ENCODE measurements around the gene TMX1. TPM values are rescaled to one million over a fixed set of nuclear protein-coding genes. Genes with fewer than 3 reads are reported as not detected.
A peak's percentile ranks its signal among the peaks of the same experiment; 100 is the strongest.

The TMX1 gene
- total and polyA plus RNA-seq, 11 donors, result 3.2 to 18.6 (median 8.9) TPM

DNA sequence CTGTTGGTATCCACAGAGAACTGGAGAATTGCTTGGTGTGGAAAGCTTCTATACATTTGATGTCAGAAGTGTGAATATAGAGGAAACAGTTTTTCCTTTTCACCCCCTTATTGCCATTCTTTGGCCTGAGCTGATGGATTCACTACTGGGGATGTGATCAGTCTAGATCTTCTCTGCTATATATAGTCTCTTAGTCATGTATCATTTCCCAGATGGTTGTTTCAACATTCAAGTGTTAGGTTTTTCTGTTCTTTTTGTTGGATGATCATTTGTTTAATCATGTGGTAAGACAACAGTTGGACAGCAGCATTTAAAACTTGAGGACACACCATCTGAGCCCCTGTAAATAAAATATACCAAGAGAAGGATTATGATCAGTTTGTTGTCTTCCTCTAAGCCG, 29.6 kb downstream of the TMX1 start:
- DNase-seq, result no peak
- no peak for ATAC-seq
- no peaks in the 10 kb centered on the region for H3K36me3 ChIP-seq
- H3K4me3 ChIP-seq, result no peak overlapping the region
- H3K4me1 ChIP-seq, result no peaks in the 10 kb centered on the region
- TF ChIP-seq, protein P1, sequence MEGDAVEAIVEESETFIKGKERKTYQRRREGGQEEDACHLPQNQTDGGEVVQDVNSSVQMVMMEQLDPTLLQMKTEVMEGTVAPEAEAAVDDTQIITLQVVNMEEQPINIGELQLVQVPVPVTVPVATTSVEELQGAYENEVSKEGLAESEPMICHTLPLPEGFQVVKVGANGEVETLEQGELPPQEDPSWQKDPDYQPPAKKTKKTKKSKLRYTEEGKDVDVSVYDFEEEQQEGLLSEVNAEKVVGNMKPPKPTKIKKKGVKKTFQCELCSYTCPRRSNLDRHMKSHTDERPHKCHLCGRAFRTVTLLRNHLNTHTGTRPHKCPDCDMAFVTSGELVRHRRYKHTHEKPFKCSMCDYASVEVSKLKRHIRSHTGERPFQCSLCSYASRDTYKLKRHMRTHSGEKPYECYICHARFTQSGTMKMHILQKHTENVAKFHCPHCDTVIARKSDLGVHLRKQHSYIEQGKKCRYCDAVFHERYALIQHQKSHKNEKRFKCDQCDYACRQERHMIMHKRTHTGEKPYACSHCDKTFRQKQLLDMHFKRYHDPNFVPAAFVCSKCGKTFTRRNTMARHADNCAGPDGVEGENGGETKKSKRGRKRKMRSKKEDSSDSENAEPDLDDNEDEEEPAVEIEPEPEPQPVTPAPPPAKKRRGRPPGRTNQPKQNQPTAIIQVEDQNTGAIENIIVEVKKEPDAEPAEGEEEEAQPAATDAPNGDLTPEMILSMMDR (IDR thresholded peaks at IDR 0.05), result no peak
- TF ChIP-seq POLR2A (IDR thresholded peaks at IDR 0.05), result no peak
- no peaks in the 10 kb centered on the region for H3K27me3 ChIP-seq
- 96 to 100% (median 99%) methylated on average over 1 of the region's 1 CpG for WGBS, 4 donors
- no peaks in the 10 kb centered on the region for H3K9me3 ChIP-seq
- intact Hi-C loops (cut with DNase I), result loop anchor here in 1 of 10 donors (10.0 kb wide), 1 partner anchor 705 kb away; no protein-coding TSS in a partner anchor
- H3K27ac ChIP-seq, result no peak overlapping the region

DNA sequence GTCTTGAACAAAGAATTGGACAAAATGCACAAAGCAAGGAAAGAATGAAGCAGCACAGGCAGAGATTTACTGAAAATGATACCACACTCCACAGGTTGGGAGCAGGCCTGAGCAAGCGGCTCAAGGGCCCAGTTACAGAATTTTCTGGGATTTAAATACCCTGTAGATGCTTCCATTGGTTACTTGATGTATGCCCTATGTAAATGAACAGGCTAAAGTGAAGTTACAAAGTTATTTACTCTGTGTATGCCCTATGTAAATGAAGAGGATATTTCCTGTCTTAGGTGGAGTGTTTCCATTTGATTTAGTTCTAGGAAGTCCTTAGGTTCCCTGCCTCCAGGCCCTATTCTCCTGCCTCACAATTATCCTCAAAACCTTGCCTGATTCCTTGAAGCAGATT, 36.6 kb downstream of the TMX1 start:
- H3K9me3 ChIP-seq, result no peaks in the 10 kb centered on the region
- intact Hi-C loops (cut with DNase I), result loop anchor here in 1 of 10 donors (10.0 kb wide), 1 partner anchor 698 kb away; no protein-coding TSS in a partner anchor
- no peak overlapping the region for H3K27ac ChIP-seq
- TF ChIP-seq, protein P1 (IDR thresholded peaks at IDR 0.05), result no peak
- no peak for TF ChIP-seq POLR2A (IDR thresholded peaks at IDR 0.05)
- H3K4me1 ChIP-seq, result peaks cover 0 to 4% (median 0%) of the 10 kb centered on the region in 12 donors
- no peaks in the 10 kb centered on the region for H3K36me3 ChIP-seq
- no peaks in the 10 kb centered on the region for H3K27me3 ChIP-seq
- ATAC-seq (no peak), DNase-seq (no peak)
- 94 to 100% (median 97%) methylated on average over 1 of the region's 1 CpG for WGBS, 4 donors
- H3K4me3 ChIP-seq, result no peak overlapping the region

DNA sequence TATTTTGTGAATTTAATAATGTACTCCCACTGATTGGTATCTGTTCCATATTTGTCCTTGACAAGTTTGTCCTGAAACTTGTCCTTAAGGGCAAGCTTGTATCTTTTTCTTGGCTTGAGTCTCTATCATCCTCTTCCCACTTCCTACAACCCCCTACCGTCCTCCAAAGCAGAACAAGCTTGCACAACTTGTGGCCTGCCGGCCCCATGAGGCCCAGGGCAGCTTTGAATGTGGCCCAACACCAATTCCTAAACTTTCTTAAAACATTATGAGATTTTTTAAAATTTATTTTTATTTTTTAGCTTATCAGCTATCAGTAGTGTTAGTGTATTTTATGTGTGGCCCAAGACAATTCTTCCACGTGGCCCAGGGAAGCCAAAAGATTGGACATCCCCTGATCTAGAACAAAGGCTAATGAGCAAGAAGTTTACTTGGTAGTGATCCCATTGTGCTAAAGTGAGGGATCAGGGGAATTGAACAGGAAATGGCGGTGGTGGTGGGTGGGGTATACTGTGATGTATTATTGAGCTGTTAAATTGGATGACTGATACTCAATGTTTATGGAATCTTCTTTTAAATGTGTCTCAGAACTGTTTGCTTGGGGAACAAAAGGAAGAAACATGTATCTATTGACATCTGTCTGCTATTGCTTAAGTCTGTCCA, 37.8 kb downstream of the TMX1 start:
- DNase-seq, result no peak
- intact Hi-C loops (cut with DNase I), result loop anchor here in 1 of 10 donors (10.0 kb wide), 1 partner anchor 697 kb away; no protein-coding TSS in a partner anchor
- Histone ChIP-seq H3K27ac (peak overlapping the region in 1 of 12 donors; percentile 48), H3K4me3 (no peak overlapping the region), H3K4me1 (peaks cover 0 to 4% (median 0%) of the 10 kb centered on the region in 12 donors), H3K27me3 (no peaks in the 10 kb centered on the region), H3K36me3 (no peaks in the 10 kb centered on the region), H3K9me3 (no peaks in the 10 kb centered on the region)
- ATAC-seq, result peak in 1 of 4 donors; percentile 41
- TF ChIP-seq POLR2A (IDR thresholded peaks at IDR 0.05), result no peak
- TF ChIP-seq, protein P1 (IDR thresholded peaks at IDR 0.05), result no peak
- 69 to 75% (median 70%) methylated on average over 4 of the region's 4 CpGs for WGBS, 4 donors

DNA sequence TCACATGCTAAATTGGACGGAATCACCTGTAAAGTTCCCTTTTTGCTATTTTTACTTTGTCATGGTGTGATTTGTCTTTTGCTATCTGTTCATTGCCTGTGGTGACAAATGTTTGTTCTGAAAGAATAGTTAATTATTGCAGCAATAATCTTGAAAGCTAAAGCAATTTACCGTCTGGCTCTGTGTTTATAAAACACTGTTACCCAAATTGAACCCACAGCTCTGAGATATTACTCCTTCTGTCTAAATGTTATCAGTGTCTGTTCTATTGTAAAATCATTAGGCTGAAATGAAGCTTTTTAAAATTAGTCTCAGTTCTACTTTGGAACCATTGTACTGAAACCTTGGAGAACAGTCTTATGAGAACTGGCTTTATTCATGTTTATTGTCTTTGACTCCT, 42.5 kb downstream of the TMX1 start:
- no peaks in the 10 kb centered on the region for H3K36me3 ChIP-seq

More for the DNA sequence above, 42.5 kb downstream of the TMX1 start:
- WGBS, 4 donors, result 57 to 90% (median 75%) methylated on average over 2 of the region's 2 CpGs
- H3K27me3 ChIP-seq, result no peaks in the 10 kb centered on the region
- ATAC-seq (no peak), DNase-seq (no peak)
- H3K4me3 ChIP-seq, result no peak overlapping the region
- no peaks in the 10 kb centered on the region for H3K9me3 ChIP-seq
- no peak for TF ChIP-seq POLR2A (IDR thresholded peaks at IDR 0.05)
- peaks cover 0 to 4% (median 0%) of the 10 kb centered on the region in 12 donors for H3K4me1 ChIP-seq
- H3K27ac ChIP-seq, result no peak overlapping the region
- intact Hi-C loops (cut with DNase I), result loop anchor here (2.0 to 10.0 kb wide), 10 partner anchors 362 to 852 kb away; partner anchors contain the start of genes FRMD6 (in 5 of the 10) and RTRAF (in 3 of the 10)

Data from heart left ventricle (tissue), 16 donors.